Small intestine (tissue), 7 donors: ENCODE results near the gene SLC66A2. TPM values are rescaled to one million over a fixed set of nuclear protein-coding genes. Genes with fewer than 3 reads are reported as not detected.

Source experiments
- DNase-seq, 2 donors: peaks; one replicate each; pipeline versions ENCODE4 v3.0.0 to v3.0.0-alpha.2; 2013
- FAIRE-seq: peaks from 2 replicates; lab custom pipeline; 2012; peaks lifted over from hg19 to GRCh38; lab: Jason Lieb, UNC
- H3K27ac ChIP-seq, 3 donors: one replicate each; pipeline ENCODE4 v1.5.1; 2013; ENCODE audit warnings: low read length in 2 of 3, mild to moderate bottlenecking in 2 of 3, control low read depth in 1 of 3, inconsistent platforms in 1 of 3, low read depth in 1 of 3, moderate library complexity in 1 of 3
- H3K27me3 ChIP-seq, 3 donors: one replicate each; pipeline ENCODE4 v1.6.1; 2013; ENCODE audit warnings: low read length in 3 of 3, inconsistent platforms in 1 of 3; ENCODE audit not compliant: control insufficient read depth in 3 of 3, insufficient read depth in 3 of 3
- H3K36me3 ChIP-seq, 3 donors: one replicate each; pipeline ENCODE4 v1.6.1; 2013; ENCODE audit warnings: low read length in 3 of 3, inconsistent platforms in 1 of 3, low read depth in 1 of 3, mild to moderate bottlenecking in 1 of 3, moderate library complexity in 1 of 3; ENCODE audit not compliant: control insufficient read depth in 3 of 3, insufficient read depth in 2 of 3
- H3K4me1 ChIP-seq, 3 donors: one replicate each; pipeline ENCODE4 v1.6.1; 2013; ENCODE audit warnings: low read length in 2 of 3, inconsistent platforms in 1 of 3, low read depth in 1 of 3, mild to moderate bottlenecking in 1 of 3, moderate library complexity in 1 of 3; ENCODE audit not compliant: control insufficient read depth in 3 of 3, insufficient read depth in 2 of 3
- H3K4me3 ChIP-seq, 3 donors: one replicate each; pipeline ENCODE4 v1.5.1; 2013; ENCODE audit warnings: low read length in 3 of 3, control low read depth in 1 of 3, inconsistent platforms in 1 of 3, low read depth in 1 of 3, mild to moderate bottlenecking in 1 of 3, moderate library complexity in 1 of 3
- H3K9me3 ChIP-seq, 2 donors: one replicate each; pipeline ENCODE4 v1.6.1; 2013; ENCODE audit warnings: low read depth in 1 of 2, low read length in 1 of 2; ENCODE audit not compliant: control insufficient read depth in 2 of 2, insufficient read depth in 1 of 2
- WGBS, 3 donors: extraction: QIAGEN DNeasy Blood & Tissue Kit; methylation state at CpG; one replicate each; pipeline ENCODE4 v1.1.7; 2013; 5-methylcytosine and 5-hydroxymethylcytosine counted together
- polyA plus RNA-seq, 4 donors: library from polyadenylated mRNA; stranded (reverse) in 3 of 4; unstranded in 1 of 4; fragments of 200-250 nt in 3 of 4; fragments of 120-200 nt in 1 of 4; gene quantifications; one replicate each; pipeline versions ENCODE4 v1.2.1 to v1.2.3, GENCODE V29; 2013
- donor health status: healthy with polysubstance abuse.
- donor health status: control.
- donor health status: control.
- donor health status: Bipolar disorder and iron deficiency.
- donor health status: healthy.

Gene SLC66A2
- polyA plus RNA-seq, 4 donors, result 15.0 to 30.3 (median 17.8) TPM

GRCh38 chr18:79877163-79878091 lies 74.0 kb downstream of the SLC66A2 start:
- FAIRE-seq, result no peak
- Histone ChIP-seq H3K27ac (no peak overlapping the region), H3K27me3 (no peaks in the 10 kb centered on the region), H3K4me1 (no peaks in the 10 kb centered on the region), H3K36me3 (no peaks in the 10 kb centered on the region), H3K9me3 (no peaks in the 10 kb centered on the region), H3K4me3 (no peak overlapping the region)
- 54 to 66% (median 60%) methylated on average over 38 of the region's 38 CpGs for WGBS, 3 donors
- peak in 1 of 2 donors; percentile 29 for DNase-seq

GRCh38 chr18:79876497-79876896 lies 75.0 kb downstream of the SLC66A2 start:
- no peaks in the 10 kb centered on the region for H3K4me1 ChIP-seq
- WGBS, 3 donors, result 76 to 83% (median 78%) methylated on average over 16 of the region's 16 CpGs
- no peak overlapping the region for H3K4me3 ChIP-seq
- no peaks in the 10 kb centered on the region for H3K27me3 ChIP-seq
- no peaks in the 10 kb centered on the region for H3K9me3 ChIP-seq
- no peak for DNase-seq
- H3K36me3 ChIP-seq, result no peaks in the 10 kb centered on the region
- H3K27ac ChIP-seq, result no peak overlapping the region
- no peak for FAIRE-seq

GRCh38 chr18:79875931-79876461 lies 75.5 kb downstream of the SLC66A2 start:
- Histone ChIP-seq H3K9me3 (no peaks in the 10 kb centered on the region), H3K27me3 (no peaks in the 10 kb centered on the region), H3K4me3 (no peak overlapping the region), H3K27ac (no peak overlapping the region), H3K36me3 (no peaks in the 10 kb centered on the region), H3K4me1 (no peaks in the 10 kb centered on the region)
- 88 to 96% (median 90%) methylated on average over 23 of the region's 23 CpGs for WGBS, 3 donors
- no peak for DNase-seq
- FAIRE-seq, result no peak

- DNase-seq, result no peak
- Histone ChIP-seq H3K36me3 (no peaks in the 10 kb centered on the region), H3K4me1 (no peaks in the 10 kb centered on the region), H3K27me3 (no peaks in the 10 kb centered on the region), H3K4me3 (no peak overlapping the region), H3K9me3 (no peaks in the 10 kb centered on the region), H3K27ac (no peak overlapping the region)
- 90% methylated on average over 15 of the region's 15 CpGs for whole genome bisulfite sequencing, 3 donors
- no peak for FAIRE-seq
Measured at GRCh38 chr18:79875531-79875919, 75.9 kb downstream of the SLC66A2 start.

- H3K4me3 ChIP-seq, result no peak overlapping the region
- FAIRE-seq (no peak), DNase-seq (no peak)
- H3K9me3 ChIP-seq, result no peaks in the 10 kb centered on the region
- no peaks in the 10 kb centered on the region for H3K27me3 ChIP-seq
- H3K4me1 ChIP-seq, result no peaks in the 10 kb centered on the region
- no peak overlapping the region for H3K27ac ChIP-seq
- H3K36me3 ChIP-seq, result no peaks in the 10 kb centered on the region
- WGBS, 3 donors, result 78 to 86% (median 83%) methylated on average over 24 of the region's 24 CpGs
Measured at GRCh38 chr18:79874553-79875530, 76.6 kb downstream of the SLC66A2 start.

- no peaks in the 10 kb centered on the region for H3K27me3 ChIP-seq
- H3K36me3 ChIP-seq, result no peaks in the 10 kb centered on the region
- no peak for FAIRE-seq
- H3K4me1 ChIP-seq, result no peaks in the 10 kb centered on the region
- H3K9me3 ChIP-seq, result no peaks in the 10 kb centered on the region
- no peak for DNase-seq
- H3K4me3 ChIP-seq, result no peak overlapping the region
- no peak overlapping the region for H3K27ac ChIP-seq
- 65 to 84% (median 75%) methylated on average over 31 to 34 of the region's 34 CpGs for WGBS, 3 donors
Measured at GRCh38 chr18:79873449-79874110, 77.9 kb downstream of the SLC66A2 start.

GRCh38 chr18:79872527-79873444 lies 78.7 kb downstream of the SLC66A2 start:
- WGBS, 3 donors, result 44 to 47% (median 45%) methylated on average over 33 to 36 of the region's 36 CpGs
- DNase-seq, result no peak
- FAIRE-seq, result no peak
- H3K27ac ChIP-seq, result no peak overlapping the region
- H3K4me3 ChIP-seq, result no peak overlapping the region
- H3K9me3 ChIP-seq, result no peaks in the 10 kb centered on the region
- no peaks in the 10 kb centered on the region for H3K4me1 ChIP-seq
- no peaks in the 10 kb centered on the region for H3K36me3 ChIP-seq
- no peaks in the 10 kb centered on the region for H3K27me3 ChIP-seq
